ENCODE data around the gene NFIL3.
"Not testable (repeated sequence)": the region's sequence is repeated elsewhere in the genome, so short reads cannot be mapped to it uniquely, and the experiment has no call there.

NFIL3 gene

DNA sequence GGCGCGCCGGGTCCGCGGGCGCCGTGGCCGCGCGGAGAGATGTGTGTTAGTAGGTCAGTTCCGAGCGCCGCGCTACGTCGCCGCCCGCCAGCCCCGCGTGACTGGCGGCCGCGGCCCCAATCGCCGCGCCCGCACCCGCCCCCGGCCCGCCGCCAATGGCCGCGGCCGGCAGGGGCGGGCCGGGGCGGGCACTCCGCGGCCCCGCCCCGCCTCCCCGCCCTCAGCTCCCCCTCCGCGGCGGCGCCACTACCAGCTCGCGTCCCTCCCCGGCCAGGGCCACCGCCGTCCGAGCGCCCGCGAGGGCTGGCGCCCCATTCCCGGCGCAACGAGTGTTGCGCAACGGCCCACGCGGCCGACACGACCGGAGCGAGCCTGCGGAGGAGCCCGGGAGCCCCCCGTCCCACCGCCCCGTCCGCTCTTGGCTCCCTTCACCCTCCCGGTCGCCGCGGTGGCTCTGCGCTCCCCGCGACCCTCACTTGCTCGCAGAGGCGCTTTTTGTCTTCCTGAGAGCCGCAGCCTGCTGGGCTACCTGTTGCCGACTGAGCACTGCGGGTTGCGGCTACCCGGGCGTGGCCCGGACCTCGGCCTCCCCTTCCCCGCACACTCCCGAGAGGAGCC is at the start of gene NFIL3:
Gene NFIL3 (minus strand): TSS at position 48 of the 618 bp plus-strand sequence. CDS start 13,098 bp downstream, outside the sequence.
- DNase-seq: peak in 3 of 4 experiments; percentile 17 to 58 (median 33)

- not testable (repeated sequence) for DNase-seq
Observed at GRCh38 chr9:91471524-91471923, 47.9 kb upstream of the NFIL3 start.

- DNase-seq: no peak
Observed at GRCh38 chr9:91465420-91465819, 41.8 kb upstream of the NFIL3 start.

DNA sequence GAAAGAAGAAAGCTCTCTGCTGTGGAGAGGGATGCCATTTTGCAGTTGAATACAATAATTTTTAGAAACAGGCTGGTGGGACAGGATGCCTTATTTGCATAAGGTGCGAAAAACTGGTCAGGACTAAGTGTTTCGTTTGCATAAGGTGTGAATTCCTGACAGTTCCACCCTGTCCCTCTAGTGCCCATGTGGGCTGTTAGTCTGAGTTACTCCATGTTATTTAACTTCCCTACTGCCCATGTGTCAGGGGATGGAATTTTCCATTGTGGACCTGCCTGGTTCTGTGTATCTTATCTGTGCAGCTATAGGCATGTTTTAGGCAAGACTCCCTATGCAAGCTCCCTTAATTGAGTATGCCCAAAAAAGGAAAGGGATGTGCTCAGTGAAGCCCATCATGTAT is 35.3 kb upstream of the NFIL3 start:
- no peak for DNase-seq

DNA sequence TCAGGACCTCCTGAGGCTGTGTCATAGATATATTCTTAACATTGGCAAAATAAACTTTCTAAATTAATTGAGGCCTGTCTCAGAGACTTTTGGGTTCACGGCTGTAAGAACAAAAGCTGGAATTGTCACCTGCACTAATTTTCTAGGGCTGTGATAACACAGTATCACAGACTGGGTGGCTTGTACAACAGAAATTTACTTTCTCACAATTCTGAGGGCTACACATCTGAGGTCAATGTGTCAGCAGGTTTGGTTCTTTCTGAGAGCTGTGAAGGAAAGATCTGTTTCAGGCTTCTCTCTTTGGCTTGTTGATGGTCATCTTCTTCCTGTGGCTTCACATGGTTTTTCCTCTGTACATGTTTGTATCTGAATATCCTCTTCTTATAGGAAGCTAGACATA is 29.2 kb upstream of the NFIL3 start:
- DNase-seq: no peak

DNA sequence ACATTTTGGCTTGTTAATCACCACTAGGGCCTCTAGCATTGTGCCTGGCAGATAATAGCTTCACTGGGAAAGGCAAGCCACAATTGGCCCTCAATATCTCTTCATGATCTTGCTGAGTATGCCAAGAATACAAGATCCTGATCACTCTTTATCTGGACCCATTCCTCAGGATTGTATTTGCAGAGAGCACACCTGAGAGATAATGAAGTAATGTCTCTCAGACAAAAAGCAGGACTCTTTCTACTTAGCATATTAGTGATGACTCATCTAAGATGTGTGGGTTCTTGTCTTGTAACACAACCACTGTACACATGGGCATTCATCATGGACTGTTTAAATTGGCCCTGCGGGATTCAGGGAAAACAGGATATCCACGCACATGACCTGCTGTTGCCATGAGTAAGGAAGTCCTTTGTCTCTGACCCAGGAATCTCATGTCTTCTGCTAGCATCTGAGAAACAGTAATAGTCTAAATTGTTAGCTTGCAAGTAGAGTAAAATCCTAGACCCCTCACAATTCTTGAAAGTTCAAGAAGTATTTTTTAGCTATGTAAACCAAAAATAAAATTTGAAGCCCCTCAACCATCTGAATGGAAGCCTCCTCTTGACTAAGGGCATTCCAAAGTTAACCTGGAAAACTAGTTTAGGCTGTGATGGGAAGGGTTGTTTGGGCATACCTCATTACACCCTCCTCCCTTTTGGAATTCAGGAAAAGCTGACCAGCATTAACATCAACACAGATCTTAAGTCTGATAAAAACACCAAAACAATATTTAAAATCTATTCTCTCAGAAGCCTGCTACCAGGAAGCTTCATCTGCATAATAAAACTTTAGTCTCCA is 28.0 kb upstream of the NFIL3 start:
- DNase-seq: no peak

- no peak for DNase-seq
Observed at GRCh38 chr9:91445135-91445534, 21.5 kb upstream of the NFIL3 start.

- no peak for DNase-seq
Observed at GRCh38 chr9:91443994-91444392, 20.4 kb upstream of the NFIL3 start.

DNA sequence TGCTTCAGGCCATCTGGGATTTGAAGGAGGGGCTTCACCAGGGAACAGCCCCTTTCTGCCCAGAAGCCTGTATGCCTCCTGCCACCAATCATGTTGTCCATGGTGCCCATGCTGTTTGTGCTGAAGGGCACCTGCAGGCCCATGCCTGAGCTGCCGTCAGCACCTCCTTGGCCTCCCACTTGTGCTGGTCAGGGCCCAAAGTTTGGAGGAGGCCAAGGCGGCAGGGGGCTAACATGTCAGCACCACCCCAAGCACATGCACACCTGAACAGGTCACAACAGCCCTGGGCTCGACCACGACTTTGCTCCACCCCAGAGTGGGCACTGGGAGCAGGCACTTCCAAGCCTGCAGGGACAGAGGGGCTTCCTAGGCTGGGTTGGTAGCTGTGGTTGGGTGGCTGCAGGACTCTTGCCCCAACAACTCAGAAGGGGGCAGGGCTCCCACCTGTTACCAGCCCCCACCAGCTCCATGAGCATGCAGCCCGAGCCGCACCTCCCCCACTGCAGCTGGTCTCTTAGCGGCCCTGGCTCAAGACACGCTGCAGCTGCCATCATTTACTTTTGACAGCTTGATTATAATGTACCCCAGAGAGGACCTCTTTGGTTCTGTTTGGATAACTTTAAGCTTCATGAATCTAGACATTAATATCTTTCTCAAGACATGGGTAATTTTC is 19.8 kb upstream of the NFIL3 start:
- DNase-seq: no peak

DNA sequence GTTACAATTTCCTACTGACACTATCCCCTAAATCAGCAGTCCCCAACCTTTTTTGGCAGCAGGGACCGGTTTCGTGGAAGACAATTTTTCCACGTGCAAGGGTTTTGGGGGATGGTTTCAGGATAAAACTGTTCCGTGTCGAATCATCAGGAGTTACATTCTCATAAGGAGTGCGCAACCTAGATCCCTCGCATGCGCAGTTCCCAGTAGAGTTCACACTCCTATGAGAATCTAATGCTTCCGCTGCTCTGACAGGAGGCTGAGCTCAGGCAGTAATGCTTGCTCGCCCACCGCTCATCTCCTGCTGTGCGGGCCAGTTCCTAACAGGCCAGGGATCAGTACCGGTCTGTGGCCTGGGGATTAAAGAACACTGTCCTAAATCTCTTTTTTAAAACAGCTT is 13.2 kb upstream of the NFIL3 start:
- no peak for DNase-seq

DNA sequence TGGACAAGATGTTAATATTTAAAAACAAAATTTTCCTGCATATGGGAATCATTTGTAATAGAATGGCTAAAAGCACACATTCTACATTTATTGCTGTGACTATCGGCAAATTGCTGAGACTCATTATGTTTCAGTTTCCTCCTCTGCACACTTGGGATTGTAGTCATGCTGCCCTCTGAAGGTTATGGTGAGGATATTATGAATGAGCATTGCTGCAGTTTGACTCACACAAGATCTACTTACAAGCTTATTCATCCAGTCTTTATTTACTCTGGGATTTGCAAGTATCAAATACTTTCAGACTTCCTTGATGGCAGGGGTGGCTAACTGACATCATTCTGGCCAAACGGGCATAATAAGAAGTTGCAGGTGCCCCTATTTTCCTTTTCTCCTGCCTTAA is 9.5 kb upstream of the NFIL3 start:
- no peak for DNase-seq

DNA sequence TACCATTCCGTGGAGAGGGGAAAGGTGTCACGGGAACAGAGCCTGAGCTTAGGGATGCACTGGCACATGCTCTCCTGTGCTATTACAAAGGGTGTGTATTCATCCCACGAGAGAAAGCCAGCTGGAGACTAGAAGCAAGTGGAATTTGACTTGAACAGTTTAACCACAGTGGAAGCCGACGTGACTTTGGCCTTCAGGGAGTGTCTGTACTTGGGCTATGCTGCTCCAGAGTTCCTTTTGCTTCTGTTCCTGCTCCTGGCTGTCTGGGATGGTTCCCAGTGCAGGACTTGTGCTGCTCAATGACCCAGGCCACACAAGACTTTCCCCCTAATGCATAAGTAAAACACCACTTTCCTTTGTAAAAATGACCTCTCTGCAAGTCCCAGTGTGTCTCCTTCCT is 7.9 kb upstream of the NFIL3 start:
- no peak for DNase-seq

- DNase-seq: no peak
Observed at GRCh38 chr9:91429501-91429900, 5.9 kb upstream of the NFIL3 start.

DNA sequence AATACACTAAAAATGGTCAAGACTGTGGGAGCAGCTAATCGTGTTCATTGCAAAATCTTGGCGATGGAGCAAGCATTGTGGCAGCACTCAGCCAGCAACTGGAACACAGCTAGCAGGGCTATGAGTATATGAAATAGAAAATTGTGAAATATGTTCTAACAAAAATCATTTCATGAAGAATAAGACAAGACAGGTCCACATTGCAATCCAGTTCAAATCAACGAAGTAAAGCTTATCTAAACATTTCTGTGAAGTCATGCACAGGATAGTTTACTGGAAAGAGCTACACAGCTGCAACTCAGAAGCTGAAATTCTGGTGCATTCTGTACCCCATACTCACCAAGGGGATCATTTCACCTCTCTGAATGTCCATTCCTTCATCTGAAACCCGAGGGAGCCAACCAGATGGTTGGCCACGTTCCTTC is 5.3 kb upstream of the NFIL3 start:
- DNase-seq: no peak

DNA sequence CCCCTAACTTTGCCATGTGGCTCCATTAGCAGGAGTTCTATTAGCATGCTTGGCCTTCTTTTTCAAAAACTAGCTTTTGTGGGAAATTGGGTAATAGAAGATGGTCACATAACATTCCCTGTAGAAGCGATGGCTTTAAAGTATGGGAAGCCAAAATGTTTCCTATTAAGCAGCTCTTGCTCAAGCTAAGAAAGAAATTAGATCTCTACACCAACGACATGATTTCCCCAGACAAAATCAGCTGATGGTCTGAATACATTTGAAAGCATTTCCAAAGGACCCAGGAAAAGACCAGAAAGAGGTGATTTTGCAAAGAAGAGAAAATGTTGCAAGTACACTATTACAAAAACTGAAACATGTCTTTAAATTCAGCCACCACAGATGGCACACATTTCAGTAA is 4.8 kb upstream of the NFIL3 start:
- DNase-seq: no peak

DNA sequence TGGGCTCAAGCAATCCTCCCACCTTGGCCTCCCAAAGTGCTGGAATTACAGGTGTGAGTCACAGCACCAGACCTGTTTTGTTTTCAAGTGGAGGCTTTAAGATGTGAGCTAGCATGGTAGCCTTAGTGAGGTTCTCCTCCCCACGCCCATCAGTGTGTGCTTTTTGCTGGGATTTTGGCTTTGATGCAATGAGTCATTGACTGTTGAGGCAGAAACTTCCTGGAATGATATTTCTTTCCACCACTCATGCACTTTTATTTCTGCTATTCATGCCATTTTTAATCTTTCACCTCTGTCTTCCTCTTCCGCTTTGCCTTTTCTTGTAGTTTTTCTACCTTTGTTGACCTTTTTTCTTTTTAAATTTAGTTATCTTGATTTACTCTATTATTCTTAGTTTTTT is 4.2 kb upstream of the NFIL3 start:
- DNase-seq: no peak

DNA sequence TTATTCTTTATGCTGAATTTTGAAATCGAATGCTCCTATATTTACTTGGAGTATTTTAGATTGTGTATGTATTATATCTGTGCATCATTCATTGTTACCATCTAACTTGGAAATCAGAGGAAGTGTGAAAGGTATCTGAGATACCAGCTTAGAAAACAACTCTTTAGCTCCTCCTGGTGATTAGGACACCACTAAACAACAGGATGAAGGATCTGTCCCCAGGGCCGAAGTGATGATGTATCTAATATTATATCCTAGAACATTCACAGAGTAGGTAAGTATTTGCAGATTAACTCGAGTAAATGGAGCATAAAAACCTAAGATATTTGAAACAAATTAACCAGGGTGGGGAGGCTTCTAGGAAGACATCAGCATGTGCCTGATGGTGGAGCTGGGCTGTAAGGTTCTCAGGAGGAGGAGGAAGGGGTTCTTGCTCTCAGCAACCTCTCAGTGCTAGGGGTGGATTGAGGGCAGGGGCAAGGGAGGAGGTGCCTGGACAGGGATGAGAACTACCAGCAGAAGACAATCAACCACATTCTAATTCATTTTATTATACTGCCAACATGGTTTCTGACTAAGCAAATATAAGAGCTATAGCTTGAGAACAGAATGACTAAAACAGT is 2.6 kb upstream of the NFIL3 start:
- DNase-seq: no peak

DNA sequence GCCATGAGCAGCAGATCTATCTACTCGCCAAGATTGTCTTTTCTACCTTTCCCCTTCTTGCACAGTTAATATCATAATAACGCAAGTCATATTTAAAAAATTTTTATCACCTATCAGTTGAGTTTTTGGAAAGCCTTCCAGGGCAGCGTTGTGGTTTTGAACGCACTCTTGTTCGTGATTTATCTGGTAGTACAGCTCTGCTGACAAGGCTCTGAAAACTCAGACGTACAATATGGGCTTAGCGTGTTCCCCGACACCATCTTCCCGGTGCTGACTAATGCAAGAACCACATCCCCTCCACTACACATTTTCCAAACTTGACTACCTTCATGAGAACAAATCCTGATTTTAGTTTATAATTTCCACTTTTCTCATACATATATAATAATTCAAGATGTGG is 1.6 kb upstream of the NFIL3 start:
- no peak for DNase-seq

GRCh38 chr9:91424403-91425176 is 958 bp upstream of the NFIL3 start:
- DNase-seq: peak in 2 of 4 experiments; percentile 16 to 32

GRCh38 chr9:91422758-91423711 is 597 bp downstream of the NFIL3 start:
- peak in 3 of 4 experiments; percentile 10 to 45 (median 28) for DNase-seq

All from activated naive CD4-positive, alpha-beta T cell (primary cell).